OCI-LY3 (cell line): ENCODE results near the gene VIT.

Experiments used
- CTCF ChIP-seq: fragments of 200-600, 300-600 bp; sonication (generic); IDR thresholded peaks from 2 replicates; pipeline ENCODE4 v1.5.1; 2014; ENCODE audit warnings: antibody characterized with exemption, low read length, low read depth
- EZH2phosphoT487 ChIP-seq: fragments of 200-600 bp; shearing (Covaris generic); IDR thresholded peaks from 2 replicates; pipeline ENCODE4 v1.6.1; 2018; ENCODE audit warnings: antibody characterized with exemption, mixed run types, low read depth

GRCh38 chr2:36675579-36676282, 20.8 kb upstream of the VIT start:
- TF ChIP-seq CTCF: no peak
- no peak for TF ChIP-seq EZH2phosphoT487
